ENCODE measurements around the gene KHDRBS2.

The KHDRBS2 gene

GRCh38 chr6:61755739-61756138, 530.3 kb downstream of the KHDRBS2 start:
- H3K4me3 ChIP-seq (ENCODE audit: low read depth, low read length): no peak overlapping the region
- TF ChIP-seq CTCF (IDR thresholded peaks at IDR 0.05; ENCODE audit: low read depth, low read length): no peak
- no peaks in the 10 kb centered on the region for H3K36me3 ChIP-seq
- H3K9me3 ChIP-seq: no peaks in the 10 kb centered on the region; the same call in 1 of the 2 replicates
- no peak for DNase-seq
- H3K4me1 ChIP-seq: no peaks in the 10 kb centered on the region
- no peaks in the 10 kb centered on the region for H3K27me3 ChIP-seq

- DNase-seq: no peak
- Histone ChIP-seq H3K27me3 (no peaks in the 10 kb centered on the region), H3K9me3 (no peaks in the 10 kb centered on the region; the same call in 1 of the 2 replicates), H3K4me3 (ENCODE audit: low read depth, low read length) (no peak overlapping the region), H3K36me3 (no peaks in the 10 kb centered on the region), H3K4me1 (no peaks in the 10 kb centered on the region)
- no peak for TF ChIP-seq CTCF (IDR thresholded peaks at IDR 0.05; ENCODE audit: low read depth, low read length)
Measured at GRCh38 chr6:61751986-61752385, 534.0 kb downstream of the KHDRBS2 start.

GRCh38 chr6:61745994-61746393, 540.0 kb downstream of the KHDRBS2 start:
- no peaks in the 10 kb centered on the region for H3K4me1 ChIP-seq
- no peaks in the 10 kb centered on the region for H3K36me3 ChIP-seq
- H3K9me3 ChIP-seq: no peaks in the 10 kb centered on the region; the same call in 1 of the 2 replicates
- no peak for DNase-seq
- no peak for TF ChIP-seq CTCF (IDR thresholded peaks at IDR 0.05; ENCODE audit: low read depth, low read length)
- H3K27me3 ChIP-seq: no peaks in the 10 kb centered on the region
- H3K4me3 ChIP-seq (ENCODE audit: low read depth, low read length): no peak overlapping the region

GRCh38 chr6:61711849-61712248, 574.2 kb downstream of the KHDRBS2 start:
- Histone ChIP-seq H3K9me3 (no peaks in the 10 kb centered on the region), H3K4me3 (ENCODE audit: low read depth, low read length) (no peak overlapping the region), H3K27me3 (no peaks in the 10 kb centered on the region), H3K36me3 (no peaks in the 10 kb centered on the region), H3K4me1 (no peaks in the 10 kb centered on the region)
- TF ChIP-seq CTCF (IDR thresholded peaks at IDR 0.05; ENCODE audit: low read depth, low read length): no peak
- DNase-seq: no peak

- H3K9me3 ChIP-seq: no peaks in the 10 kb centered on the region
- H3K27me3 ChIP-seq: no peaks in the 10 kb centered on the region
- no peaks in the 10 kb centered on the region for H3K36me3 ChIP-seq
- no peak for DNase-seq
- no peak overlapping the region for H3K4me3 ChIP-seq (ENCODE audit: low read depth, low read length)
- no peak for TF ChIP-seq CTCF (IDR thresholded peaks at IDR 0.05; ENCODE audit: low read depth, low read length)
- H3K4me1 ChIP-seq: no peaks in the 10 kb centered on the region
Measured at GRCh38 chr6:61688165-61688564, 597.9 kb downstream of the KHDRBS2 start.

- no peak for TF ChIP-seq CTCF (IDR thresholded peaks at IDR 0.05; ENCODE audit: low read depth, low read length)
- H3K36me3 ChIP-seq: no peaks in the 10 kb centered on the region
- no peak for DNase-seq
- no peaks in the 10 kb centered on the region for H3K27me3 ChIP-seq
- H3K4me3 ChIP-seq (ENCODE audit: low read depth, low read length): no peak overlapping the region
- no peaks in the 10 kb centered on the region for H3K9me3 ChIP-seq
- no peaks in the 10 kb centered on the region for H3K4me1 ChIP-seq
Measured at GRCh38 chr6:61682562-61682961, 603.5 kb downstream of the KHDRBS2 start.
